ENCODE measurements around the gene DIPK1A.

The DIPK1A gene

DNA sequence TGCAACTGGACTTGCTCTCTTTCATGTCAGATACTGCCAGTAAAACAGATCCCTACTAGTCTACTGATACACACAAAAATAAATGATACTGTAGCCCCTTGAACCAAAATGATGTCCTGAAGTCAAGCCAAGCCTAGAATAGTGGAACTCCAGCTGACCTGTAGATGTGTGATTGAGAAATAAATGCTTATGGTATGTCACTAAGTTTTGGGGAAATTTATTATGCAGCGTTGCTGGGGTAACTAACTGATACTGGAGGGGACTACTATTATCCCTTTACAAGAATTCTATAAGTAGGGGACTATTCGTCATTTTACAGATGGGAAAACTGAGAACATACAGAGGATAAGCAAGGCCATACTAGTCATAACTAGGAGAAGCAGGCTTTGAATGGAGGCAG is 73.8 kb downstream of the DIPK1A start:
- no peak for DNase-seq (ENCODE audit: low spot score)
- Histone ChIP-seq H3K27ac (no peak overlapping the region), H3K4me3 (no peak overlapping the region)
- TF ChIP-seq, protein P1, sequence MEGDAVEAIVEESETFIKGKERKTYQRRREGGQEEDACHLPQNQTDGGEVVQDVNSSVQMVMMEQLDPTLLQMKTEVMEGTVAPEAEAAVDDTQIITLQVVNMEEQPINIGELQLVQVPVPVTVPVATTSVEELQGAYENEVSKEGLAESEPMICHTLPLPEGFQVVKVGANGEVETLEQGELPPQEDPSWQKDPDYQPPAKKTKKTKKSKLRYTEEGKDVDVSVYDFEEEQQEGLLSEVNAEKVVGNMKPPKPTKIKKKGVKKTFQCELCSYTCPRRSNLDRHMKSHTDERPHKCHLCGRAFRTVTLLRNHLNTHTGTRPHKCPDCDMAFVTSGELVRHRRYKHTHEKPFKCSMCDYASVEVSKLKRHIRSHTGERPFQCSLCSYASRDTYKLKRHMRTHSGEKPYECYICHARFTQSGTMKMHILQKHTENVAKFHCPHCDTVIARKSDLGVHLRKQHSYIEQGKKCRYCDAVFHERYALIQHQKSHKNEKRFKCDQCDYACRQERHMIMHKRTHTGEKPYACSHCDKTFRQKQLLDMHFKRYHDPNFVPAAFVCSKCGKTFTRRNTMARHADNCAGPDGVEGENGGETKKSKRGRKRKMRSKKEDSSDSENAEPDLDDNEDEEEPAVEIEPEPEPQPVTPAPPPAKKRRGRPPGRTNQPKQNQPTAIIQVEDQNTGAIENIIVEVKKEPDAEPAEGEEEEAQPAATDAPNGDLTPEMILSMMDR (IDR thresholded peaks at IDR 0.05): no peak

DNA sequence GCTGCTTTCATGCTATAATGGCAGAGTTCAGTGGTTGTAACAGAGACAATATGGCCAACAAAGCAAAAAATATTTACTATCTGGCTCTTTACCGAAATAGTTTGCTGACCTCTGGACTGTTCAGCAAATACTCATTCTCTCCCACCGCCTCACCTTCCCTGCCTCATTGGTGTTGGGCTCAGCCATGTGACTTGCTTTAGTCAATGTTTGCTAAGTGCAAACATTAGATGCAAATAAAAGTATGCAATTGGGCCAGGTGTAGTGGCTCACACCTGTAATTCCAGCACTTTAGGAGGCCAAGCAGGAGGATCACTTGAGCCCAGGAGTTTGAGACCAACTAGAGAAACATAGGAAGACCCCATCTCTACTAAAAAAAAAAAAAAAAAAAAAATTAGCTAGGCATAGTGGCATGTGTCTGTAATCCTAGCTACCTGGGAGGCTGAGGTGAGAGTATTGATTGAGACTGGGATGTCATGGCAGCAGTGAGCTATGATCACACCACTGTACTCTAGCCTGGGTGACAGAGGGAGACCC is 74.3 kb downstream of the DIPK1A start:
- TF ChIP-seq, protein P1 (IDR thresholded peaks at IDR 0.05): no peak
- Histone ChIP-seq H3K4me3 (no peak overlapping the region), H3K27ac (no peak overlapping the region)
- DNase-seq (ENCODE audit: low spot score): no peak

DNA sequence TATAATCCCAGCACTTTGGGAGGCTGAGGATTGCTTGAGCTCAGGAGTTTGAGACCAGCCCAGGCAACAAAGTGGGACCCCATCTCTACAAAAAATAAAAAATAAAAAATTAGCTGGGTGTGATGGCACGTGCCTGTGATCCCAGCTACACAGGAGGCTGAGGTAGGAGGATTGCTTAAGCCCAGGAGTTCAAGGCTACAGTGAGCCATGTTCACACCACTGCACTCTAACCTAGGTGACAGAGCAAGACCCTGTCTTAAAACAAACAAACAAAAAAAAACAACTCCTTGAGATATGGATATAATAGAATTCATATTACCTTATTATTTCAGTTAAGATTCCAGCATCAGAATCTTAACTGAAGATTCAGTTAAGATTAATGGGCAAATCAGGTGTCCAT is 77.1 kb downstream of the DIPK1A start:
- TF ChIP-seq, protein P1 (IDR thresholded peaks at IDR 0.05): no peak
- DNase-seq (ENCODE audit: low spot score): no peak

DNA sequence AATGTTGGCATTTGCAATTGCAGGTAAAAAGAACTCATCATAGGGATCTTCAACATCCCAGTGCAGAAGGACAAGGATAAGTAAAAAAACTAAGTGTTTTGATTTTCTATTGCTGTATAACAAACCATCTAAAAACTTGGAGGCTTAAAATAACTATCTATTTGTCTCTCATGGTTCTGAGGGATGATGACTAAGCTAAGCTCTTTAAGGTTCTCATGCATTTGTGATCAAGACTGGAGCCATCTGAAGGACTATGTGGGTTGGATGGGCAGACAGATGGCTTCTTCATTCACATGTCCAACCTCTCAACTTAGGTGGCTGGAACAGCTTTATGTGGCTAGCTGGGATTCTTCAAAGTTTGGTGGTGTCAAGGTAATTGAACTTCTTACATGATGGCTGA is 78.0 kb downstream of the DIPK1A start:
- Histone ChIP-seq H3K27ac (no peak overlapping the region), H3K4me3 (no peak overlapping the region)
- no peak for DNase-seq (ENCODE audit: low spot score)
- TF ChIP-seq, protein P1 (IDR thresholded peaks at IDR 0.05): no peak

More for the DNA sequence above, 77.1 kb downstream of the DIPK1A start:
- Histone ChIP-seq H3K4me3 (no peak overlapping the region), H3K27ac (no peak overlapping the region)

DNA sequence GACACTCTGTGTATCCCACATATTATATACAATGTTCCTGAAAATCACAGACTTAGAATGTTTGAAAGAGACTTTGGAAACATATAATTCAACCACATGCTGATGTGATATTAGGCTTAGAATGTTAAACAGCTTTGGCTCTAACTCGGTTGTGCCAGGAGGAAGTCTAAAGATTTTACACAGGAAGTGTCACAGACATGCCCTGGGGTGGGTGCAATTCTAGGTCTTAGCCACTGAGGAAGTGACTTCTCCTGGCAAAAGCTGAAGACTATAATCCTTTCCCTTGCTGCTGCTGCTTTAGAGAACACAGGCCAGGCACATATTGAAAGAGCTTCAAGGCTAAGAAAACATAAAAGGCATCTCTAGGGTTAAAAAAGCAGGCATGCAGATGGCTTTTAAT is 78.4 kb downstream of the DIPK1A start:
- no peak for DNase-seq (ENCODE audit: low spot score)
- no peak overlapping the region for H3K4me3 ChIP-seq
- H3K27ac ChIP-seq: no peak overlapping the region
- TF ChIP-seq, protein P1 (IDR thresholded peaks at IDR 0.05): no peak

DNA sequence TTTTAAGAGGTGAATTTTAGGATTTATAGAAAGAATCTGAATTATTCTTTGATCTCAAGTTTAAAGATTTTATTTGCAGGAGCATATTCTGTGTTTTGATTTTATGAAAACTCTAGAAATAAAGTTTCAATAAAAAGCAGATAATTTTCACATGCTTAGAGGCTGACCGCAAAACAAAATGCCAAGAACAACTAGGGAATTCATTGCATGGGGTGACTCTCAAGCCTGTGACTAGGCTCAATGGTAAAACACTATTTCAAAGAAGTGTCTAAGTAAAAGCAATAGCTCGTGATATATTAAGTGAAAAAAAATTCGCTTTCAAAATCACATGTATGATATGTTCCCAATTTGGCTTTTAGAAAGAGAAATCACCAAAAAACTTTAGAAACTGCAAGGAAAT is 79.9 kb downstream of the DIPK1A start:
- no peak overlapping the region for H3K27ac ChIP-seq
- TF ChIP-seq, protein P1 (IDR thresholded peaks at IDR 0.05): no peak
- no peak for DNase-seq (ENCODE audit: low spot score)
- H3K4me3 ChIP-seq: no peak overlapping the region

DNA sequence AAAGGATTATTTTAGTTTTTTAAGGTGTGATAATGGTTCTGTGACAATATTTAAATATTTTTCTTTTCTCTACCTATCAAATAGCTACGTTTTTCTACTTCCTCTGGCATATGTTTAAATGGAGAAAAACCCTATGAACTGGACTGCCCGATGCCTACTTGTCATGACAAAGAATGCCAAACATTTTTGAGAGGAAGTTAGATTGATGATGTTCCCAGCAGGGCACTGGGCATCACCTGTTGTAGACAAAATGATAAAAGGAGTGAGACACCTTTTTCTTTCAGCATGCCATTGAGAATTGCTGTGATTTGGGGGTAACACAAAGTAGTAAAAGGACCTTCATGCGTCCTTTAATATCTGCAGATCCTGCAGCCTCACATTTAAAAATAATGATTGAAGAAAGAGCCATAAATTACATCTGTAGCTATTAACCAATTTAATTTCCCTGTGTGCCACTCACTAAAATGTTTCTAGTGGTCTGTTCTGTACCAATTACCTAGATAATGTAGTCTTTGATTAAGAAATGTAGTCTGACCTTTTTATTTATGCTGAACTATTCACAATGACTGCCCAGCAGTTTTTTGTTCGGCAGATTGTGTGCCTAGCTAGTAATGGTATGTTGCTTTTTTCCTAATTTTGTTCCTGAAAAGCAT is 81.8 kb downstream of the DIPK1A start:
- Histone ChIP-seq H3K27ac (no peak overlapping the region), H3K4me3 (no peak overlapping the region)
- TF ChIP-seq, protein P1 (IDR thresholded peaks at IDR 0.05): no peak
- no peak for DNase-seq (ENCODE audit: low spot score)

Measured in coronary artery (tissue), 2 donors.